SK-N-SH treated with all-trans-retinoic acid at 6 μM for 48 hours (cell line): ENCODE data around the gene CTSH.

Experiments
- ARNTL ChIP-seq: fragments of 450-650 bp; formaldehyde crosslinking; IDR thresholded peaks from 2 replicates; pipeline ENCODE4 v1.5.0; 2020; ENCODE audit warnings: low read depth, mild to moderate bottlenecking, moderate library complexity, borderline replicate concordance
- ESRRG ChIP-seq: fragments of 250-450 bp; sonication (Bioruptor Pico); IDR thresholded peaks from 2 replicates; pipeline ENCODE4 v1.6.1; 2021; ENCODE audit warnings: mild to moderate bottlenecking
- GLIS3 ChIP-seq: fragments of 250-450 bp; sonication (Bioruptor Pico); IDR thresholded peaks from 2 replicates; pipeline ENCODE4 v1.5.0; 2020; ENCODE audit warnings: mild to moderate bottlenecking, moderate library complexity
- ZC3H10 ChIP-seq: fragments of 250-450 bp; sonication (Bioruptor Pico); IDR thresholded peaks from 2 replicates; pipeline ENCODE4 v1.5.1; 2021; ENCODE audit warnings: mild to moderate bottlenecking, moderate library complexity
- ZFP3 ChIP-seq: fragments of 250-450 bp; sonication (Bioruptor Pico); IDR thresholded peaks from 2 replicates; pipeline ENCODE4 v1.5.0; 2020; ENCODE audit warnings: mild to moderate bottlenecking, moderate library complexity
- ZFP30 ChIP-seq: fragments of 450-650 bp; formaldehyde crosslinking; IDR thresholded peaks from 2 replicates; pipeline ENCODE4 v1.5.0; 2022; ENCODE audit warnings: mild to moderate bottlenecking, moderate library complexity
- ZNF565 ChIP-seq: fragments of 450-650 bp; formaldehyde crosslinking; conservative IDR thresholded peaks from 2 replicates; pipeline ENCODE4 v1.5.0; 2020; ENCODE audit warnings: low read depth, mild to moderate bottlenecking, moderate library complexity
- ZNF70 ChIP-seq: fragments of 450-650 bp; formaldehyde crosslinking; IDR thresholded peaks from 2 replicates; pipeline ENCODE4 v1.5.0; 2020; ENCODE audit warnings: mild to moderate bottlenecking, moderate library complexity
- TF ChIP-seq, protein P1 (sequence below): fragments of 250-450 bp; sonication (Bioruptor Pico); IDR thresholded peaks from 2 replicates; pipeline ENCODE4 v1.5.0; 2020; ENCODE audit warnings: mild to moderate bottlenecking, moderate library complexity
- TF ChIP-seq, protein P2 (sequence below): fragments of 250-450 bp; sonication (Bioruptor Pico); IDR thresholded peaks from 2 replicates; pipeline ENCODE4 v1.5.1; 2020; ENCODE audit warnings: low read depth, mild to moderate bottlenecking, moderate library complexity
- TF ChIP-seq, protein P3 (sequence below): fragments of 250-450 bp; sonication (Bioruptor Pico); IDR thresholded peaks from 2 replicates; pipeline ENCODE4 v1.8.0; 2020; ENCODE audit warnings: mild to moderate bottlenecking, moderate library complexity, borderline replicate concordance
- TF ChIP-seq, protein P4 (sequence below): fragments of 250-450 bp; sonication (Bioruptor Pico); IDR thresholded peaks from 2 replicates; pipeline ENCODE4 v1.8.0; 2021; ENCODE audit warnings: low read depth, mild to moderate bottlenecking, moderate library complexity, borderline replicate concordance

DNA sequence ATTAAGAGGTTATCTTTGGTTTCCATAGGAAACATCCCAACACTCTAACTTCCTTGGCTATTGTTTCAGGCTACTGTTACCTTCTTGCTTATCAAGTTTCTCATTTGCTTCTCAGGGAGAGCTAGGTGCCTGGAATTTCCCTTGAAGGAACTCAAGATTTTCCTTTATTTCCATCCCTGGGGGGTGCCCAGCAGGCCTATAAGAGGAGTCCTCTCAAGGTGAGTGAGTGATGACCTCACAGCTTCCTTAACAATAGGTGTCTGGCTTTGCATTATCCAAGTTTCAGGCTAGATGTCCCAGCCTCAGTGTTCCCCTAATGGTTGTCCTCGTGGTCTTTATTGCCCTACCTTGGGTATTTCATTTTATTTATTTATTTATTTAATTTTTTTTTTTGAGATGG is 12.1 kb upstream of the CTSH start:
- TF ChIP-seq ZFP30 (no peak), GLIS3 (CRISPR knock-in tag) (no peak), ESRRG (no peak), ZFP3 (CRISPR knock-in tag) (no peak), ZC3H10 (no peak), ARNTL (CRISPR knock-in tag) (no peak), ZNF565 (CRISPR knock-in tag) (no peak), ZNF70 (CRISPR knock-in tag) (no peak)
- TF ChIP-seq, protein P1, sequence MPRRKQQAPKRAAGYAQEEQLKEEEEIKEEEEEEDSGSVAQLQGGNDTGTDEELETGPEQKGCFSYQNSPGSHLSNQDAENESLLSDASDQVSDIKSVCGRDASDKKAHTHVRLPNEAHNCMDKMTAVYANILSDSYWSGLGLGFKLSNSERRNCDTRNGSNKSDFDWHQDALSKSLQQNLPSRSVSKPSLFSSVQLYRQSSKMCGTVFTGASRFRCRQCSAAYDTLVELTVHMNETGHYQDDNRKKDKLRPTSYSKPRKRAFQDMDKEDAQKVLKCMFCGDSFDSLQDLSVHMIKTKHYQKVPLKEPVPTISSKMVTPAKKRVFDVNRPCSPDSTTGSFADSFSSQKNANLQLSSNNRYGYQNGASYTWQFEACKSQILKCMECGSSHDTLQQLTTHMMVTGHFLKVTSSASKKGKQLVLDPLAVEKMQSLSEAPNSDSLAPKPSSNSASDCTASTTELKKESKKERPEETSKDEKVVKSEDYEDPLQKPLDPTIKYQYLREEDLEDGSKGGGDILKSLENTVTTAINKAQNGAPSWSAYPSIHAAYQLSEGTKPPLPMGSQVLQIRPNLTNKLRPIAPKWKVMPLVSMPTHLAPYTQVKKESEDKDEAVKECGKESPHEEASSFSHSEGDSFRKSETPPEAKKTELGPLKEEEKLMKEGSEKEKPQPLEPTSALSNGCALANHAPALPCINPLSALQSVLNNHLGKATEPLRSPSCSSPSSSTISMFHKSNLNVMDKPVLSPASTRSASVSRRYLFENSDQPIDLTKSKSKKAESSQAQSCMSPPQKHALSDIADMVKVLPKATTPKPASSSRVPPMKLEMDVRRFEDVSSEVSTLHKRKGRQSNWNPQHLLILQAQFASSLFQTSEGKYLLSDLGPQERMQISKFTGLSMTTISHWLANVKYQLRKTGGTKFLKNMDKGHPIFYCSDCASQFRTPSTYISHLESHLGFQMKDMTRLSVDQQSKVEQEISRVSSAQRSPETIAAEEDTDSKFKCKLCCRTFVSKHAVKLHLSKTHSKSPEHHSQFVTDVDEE = no peak
- TF ChIP-seq, protein P2, sequence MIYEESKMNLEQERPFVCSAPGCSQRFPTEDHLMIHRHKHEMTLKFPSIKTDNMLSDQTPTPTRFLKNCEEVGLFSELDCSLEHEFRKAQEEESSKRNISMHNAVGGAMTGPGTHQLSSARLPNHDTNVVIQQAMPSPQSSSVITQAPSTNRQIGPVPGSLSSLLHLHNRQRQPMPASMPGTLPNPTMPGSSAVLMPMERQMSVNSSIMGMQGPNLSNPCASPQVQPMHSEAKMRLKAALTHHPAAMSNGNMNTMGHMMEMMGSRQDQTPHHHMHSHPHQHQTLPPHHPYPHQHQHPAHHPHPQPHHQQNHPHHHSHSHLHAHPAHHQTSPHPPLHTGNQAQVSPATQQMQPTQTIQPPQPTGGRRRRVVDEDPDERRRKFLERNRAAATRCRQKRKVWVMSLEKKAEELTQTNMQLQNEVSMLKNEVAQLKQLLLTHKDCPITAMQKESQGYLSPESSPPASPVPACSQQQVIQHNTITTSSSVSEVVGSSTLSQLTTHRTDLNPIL (CRISPR knock-in tag) = no peak
- TF ChIP-seq, protein P3, sequence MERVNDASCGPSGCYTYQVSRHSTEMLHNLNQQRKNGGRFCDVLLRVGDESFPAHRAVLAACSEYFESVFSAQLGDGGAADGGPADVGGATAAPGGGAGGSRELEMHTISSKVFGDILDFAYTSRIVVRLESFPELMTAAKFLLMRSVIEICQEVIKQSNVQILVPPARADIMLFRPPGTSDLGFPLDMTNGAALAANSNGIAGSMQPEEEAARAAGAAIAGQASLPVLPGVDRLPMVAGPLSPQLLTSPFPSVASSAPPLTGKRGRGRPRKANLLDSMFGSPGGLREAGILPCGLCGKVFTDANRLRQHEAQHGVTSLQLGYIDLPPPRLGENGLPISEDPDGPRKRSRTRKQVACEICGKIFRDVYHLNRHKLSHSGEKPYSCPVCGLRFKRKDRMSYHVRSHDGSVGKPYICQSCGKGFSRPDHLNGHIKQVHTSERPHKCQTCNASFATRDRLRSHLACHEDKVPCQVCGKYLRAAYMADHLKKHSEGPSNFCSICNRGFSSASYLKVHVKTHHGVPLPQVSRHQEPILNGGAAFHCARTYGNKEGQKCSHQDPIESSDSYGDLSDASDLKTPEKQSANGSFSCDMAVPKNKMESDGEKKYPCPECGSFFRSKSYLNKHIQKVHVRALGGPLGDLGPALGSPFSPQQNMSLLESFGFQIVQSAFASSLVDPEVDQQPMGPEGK = no peak
- TF ChIP-seq, protein P4, sequence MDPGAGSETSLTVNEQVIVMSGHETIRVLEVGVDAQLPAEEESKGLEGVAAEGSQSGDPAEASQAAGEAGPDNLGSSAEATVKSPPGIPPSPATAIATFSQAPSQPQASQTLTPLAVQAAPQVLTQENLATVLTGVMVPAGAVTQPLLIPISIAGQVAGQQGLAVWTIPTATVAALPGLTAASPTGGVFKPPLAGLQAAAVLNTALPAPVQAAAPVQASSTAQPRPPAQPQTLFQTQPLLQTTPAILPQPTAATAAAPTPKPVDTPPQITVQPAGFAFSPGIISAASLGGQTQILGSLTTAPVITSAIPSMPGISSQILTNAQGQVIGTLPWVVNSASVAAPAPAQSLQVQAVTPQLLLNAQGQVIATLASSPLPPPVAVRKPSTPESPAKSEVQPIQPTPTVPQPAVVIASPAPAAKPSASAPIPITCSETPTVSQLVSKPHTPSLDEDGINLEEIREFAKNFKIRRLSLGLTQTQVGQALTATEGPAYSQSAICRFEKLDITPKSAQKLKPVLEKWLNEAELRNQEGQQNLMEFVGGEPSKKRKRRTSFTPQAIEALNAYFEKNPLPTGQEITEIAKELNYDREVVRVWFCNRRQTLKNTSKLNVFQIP (CRISPR knock-in tag) = no peak
